Measurements from ENCODE around the gene ACO2. TPM values are rescaled to one million over a fixed set of nuclear protein-coding genes. Genes with fewer than 3 reads are reported as not detected.

ACO2 gene
- total RNA-seq, 1 donor from 2014 or later: 103 TPM

- peak; percentile 77 for TF ChIP-seq CTCF (IDR thresholded peaks at IDR 0.05; ENCODE audit: insufficient read depth, low read length, poor library complexity, severe bottlenecking)
- Histone ChIP-seq H3K27me3 (ENCODE audit: control insufficient read depth, insufficient read depth, low read length) (no peaks in the 10 kb centered on the region), H3K36me3 (ENCODE audit: control insufficient read depth, insufficient read depth, low read length) (no peaks in the 10 kb centered on the region), H3K4me3 (ENCODE audit: low read depth, low read length) (peak within 1 kb of the TSS; percentile 59)
- DNase-seq (ENCODE audit: low read depth): peak; percentile 90
These were observed 75.1 kb downstream of the ACO2 start, which contains the start of gene POLR3H for GRCh38 chr22:41543854-41544670. POLR3H (minus strand) TSS chr22:41544470; CDS start chr22:41544101, 369 bp downstream.

- Histone ChIP-seq H3K36me3 (ENCODE audit: control insufficient read depth, insufficient read depth, low read length) (no peaks in the 10 kb centered on the region), H3K4me3 (ENCODE audit: low read depth, low read length) (peak overlapping the region; percentile 59), H3K27me3 (ENCODE audit: control insufficient read depth, insufficient read depth, low read length) (no peaks in the 10 kb centered on the region)
- no peak for DNase-seq (ENCODE audit: low read depth)
- no peak for TF ChIP-seq CTCF (IDR thresholded peaks at IDR 0.05; ENCODE audit: insufficient read depth, low read length, poor library complexity, severe bottlenecking)
These were observed 76.0 kb downstream of the ACO2 start for GRCh38 chr22:41544671-41545476.

GRCh38 chr22:41548830-41549211 is 79.9 kb downstream of the ACO2 start:
- no peaks in the 10 kb centered on the region for H3K27me3 ChIP-seq (ENCODE audit: control insufficient read depth, insufficient read depth, low read length)
- no peak for TF ChIP-seq CTCF (IDR thresholded peaks at IDR 0.05; ENCODE audit: insufficient read depth, low read length, poor library complexity, severe bottlenecking)

GRCh38 chr22:41550952-41551491 is 82.1 kb downstream of the ACO2 start:
- TF ChIP-seq CTCF (IDR thresholded peaks at IDR 0.05; ENCODE audit: insufficient read depth, low read length, poor library complexity, severe bottlenecking): no peak

More at GRCh38 chr22:41548830-41549211, 79.9 kb downstream of the ACO2 start:
- H3K36me3 ChIP-seq (ENCODE audit: control insufficient read depth, insufficient read depth, low read length): no peaks in the 10 kb centered on the region
- no peak overlapping the region for H3K4me3 ChIP-seq (ENCODE audit: low read depth, low read length)
- DNase-seq (ENCODE audit: low read depth): no peak

GRCh38 chr22:41551877-41552582 is 83.1 kb downstream of the ACO2 start:
- no peak for TF ChIP-seq CTCF (IDR thresholded peaks at IDR 0.05; ENCODE audit: insufficient read depth, low read length, poor library complexity, severe bottlenecking)
- no peaks in the 10 kb centered on the region for H3K27me3 ChIP-seq (ENCODE audit: control insufficient read depth, insufficient read depth, low read length)

More at GRCh38 chr22:41550952-41551491, 82.1 kb downstream of the ACO2 start:
- Histone ChIP-seq H3K27me3 (ENCODE audit: control insufficient read depth, insufficient read depth, low read length) (no peaks in the 10 kb centered on the region), H3K36me3 (ENCODE audit: control insufficient read depth, insufficient read depth, low read length) (no peaks in the 10 kb centered on the region), H3K4me3 (ENCODE audit: low read depth, low read length) (no peak overlapping the region)
- DNase-seq (ENCODE audit: low read depth): no peak

More at GRCh38 chr22:41551877-41552582, 83.1 kb downstream of the ACO2 start:
- Histone ChIP-seq H3K4me3 (ENCODE audit: low read depth, low read length) (no peak overlapping the region), H3K36me3 (ENCODE audit: control insufficient read depth, insufficient read depth, low read length) (no peaks in the 10 kb centered on the region)
- no peak for DNase-seq (ENCODE audit: low read depth)

All from kidney epithelial cell (primary cell).